ENCODE data around the gene KIF18B.

The KIF18B gene

DNA sequence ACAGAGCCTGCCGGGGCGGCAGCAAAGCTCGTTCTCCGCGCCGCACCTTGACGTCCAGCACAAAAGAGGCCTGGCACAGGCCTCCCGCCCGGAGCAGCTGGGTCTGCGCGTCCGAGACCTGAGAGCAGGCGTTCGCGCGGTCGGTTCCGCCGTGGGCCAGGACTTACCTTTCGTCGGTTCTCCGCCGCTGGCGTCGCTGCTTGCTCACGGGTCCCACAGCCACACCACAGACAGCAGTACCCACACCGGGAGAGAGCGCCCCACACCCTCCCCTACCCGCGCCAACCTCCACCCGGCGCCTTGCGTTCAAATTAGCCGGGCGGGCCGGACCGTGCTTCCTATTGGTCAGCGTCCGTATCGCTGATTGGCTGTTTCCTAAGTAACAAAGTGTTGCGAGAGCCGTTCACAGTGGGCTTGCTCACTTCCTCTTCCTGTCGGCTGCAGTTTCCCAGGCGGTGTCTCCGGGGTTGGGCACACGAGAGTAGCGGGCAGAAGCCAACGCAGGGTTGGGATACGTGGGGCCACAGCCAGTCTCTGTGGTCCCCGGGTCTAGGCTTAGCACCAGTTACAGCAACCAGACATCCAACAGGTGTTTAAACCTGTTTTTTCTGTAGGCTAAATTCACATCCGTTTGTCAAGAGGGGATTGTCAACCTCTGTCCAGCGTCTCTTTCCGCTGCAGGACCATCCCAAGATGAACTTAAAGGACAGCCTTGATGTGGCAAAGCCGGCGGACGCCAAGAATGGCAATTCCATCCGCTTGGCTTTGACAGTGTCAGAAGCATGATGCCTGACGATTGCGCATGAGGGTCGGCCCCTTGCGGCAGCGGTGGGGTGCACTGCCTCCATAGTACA is at the start of gene KIF18B:
Gene KIF18B, minus strand, starts transcription at position 313 of the 854 bp plus-strand sequence. CDS start 11,429 bp downstream, outside the sequence.
- peak; percentile 19 to 94 (median 74) for DNase-seq

DNA sequence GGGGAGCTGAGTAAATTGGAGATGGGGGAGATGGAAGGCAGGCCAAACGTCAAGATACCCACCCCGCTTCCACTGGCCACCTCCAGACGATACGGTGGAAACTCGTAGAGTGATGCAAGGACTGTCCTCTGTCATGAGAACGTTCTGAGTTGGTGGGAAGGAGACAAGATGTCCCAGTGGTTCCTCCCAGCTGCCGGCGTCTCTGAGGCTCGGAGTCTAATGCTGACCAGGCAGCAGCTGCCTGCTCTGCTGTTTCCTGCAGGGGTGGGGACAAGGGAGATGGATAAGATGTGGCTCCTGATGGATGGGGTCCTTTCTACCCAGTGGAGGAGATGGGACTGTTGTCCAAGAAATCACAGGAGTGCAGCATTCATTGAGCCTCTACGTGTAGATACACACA is 48.7 kb upstream of the KIF18B start:
- DNase-seq: no peak

DNA sequence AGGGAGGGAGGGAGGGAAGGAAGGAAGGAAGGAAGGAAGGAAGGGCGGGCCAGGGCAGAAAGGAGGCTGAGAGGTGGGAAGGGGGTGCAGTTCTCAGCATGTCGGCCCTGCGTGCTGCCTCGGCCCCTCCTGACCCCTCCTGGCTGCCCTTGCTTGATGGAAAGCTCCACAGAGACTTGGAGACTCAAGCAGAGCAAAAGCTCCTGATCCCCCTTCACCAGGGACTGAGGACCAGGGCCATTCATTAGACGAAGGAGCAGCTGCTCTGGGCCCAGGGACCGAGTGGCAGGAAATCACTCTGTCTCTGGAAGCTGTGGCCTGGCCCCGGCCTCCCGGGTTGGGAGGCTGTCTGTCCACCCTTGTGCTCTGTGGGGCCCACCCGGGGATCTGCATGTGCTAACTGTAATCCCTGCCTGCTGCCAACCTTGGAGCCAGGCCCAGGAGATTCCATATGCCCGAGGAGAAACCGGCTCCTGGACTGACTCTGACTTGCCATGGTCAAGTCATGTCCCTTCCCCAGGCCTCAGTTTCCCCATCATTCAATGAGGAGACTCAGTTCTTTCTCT is 47.9 kb upstream of the KIF18B start:
- no peak for DNase-seq

DNA sequence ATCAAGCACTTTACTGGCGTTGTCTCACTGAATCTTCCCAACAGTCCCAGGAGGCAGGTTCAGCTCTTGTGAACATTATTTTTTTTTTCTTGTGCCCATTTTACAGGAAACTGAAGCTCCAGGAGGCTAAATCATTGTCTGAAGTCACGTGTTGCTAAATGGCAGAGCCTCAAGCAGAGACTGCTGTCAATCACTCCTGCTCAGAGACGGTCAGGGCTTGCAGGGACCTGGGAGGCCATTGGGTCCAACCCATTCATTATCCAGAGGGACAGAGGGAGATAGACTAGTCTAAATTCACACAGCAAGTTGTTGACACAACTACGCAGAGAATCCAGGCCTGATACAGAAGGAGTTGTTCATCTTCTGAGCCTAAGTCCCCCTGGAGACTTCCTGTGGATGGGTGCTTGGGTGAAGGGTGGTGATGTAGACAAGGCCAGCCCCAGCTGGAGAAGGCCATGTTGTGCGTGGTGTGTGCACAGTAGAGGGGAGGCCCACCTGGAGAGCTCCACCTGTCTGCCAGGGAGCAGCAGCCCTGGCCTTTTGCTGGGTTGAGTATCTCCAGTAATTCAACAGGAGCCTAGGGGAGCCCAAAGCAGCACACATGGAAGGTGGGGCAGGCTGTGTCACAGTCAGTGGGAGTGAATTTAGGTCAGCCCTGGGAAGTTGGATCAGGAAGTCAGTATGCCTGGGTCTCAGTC is 44.8 kb upstream of the KIF18B start:
- no peak for DNase-seq

DNA sequence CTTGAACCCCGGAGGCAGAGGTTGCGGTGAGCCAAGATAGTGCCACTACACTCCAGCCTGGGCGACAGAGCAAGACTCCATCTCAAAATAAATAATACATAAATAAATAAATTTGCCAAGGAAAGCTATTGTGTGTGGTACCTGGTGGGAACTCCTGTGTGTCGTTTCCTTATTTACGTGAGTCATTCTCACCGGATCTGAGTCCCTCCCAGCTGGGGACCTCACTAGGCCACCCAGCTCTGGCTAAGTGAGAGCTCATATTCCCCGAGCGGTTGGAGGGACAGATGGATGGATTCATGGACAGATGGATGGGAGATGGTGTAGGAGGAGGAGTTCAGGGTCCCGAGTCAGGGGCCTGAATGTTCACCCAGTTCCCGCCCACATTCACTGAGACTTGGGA is 43.4 kb upstream of the KIF18B start:
- no peak for DNase-seq

DNA sequence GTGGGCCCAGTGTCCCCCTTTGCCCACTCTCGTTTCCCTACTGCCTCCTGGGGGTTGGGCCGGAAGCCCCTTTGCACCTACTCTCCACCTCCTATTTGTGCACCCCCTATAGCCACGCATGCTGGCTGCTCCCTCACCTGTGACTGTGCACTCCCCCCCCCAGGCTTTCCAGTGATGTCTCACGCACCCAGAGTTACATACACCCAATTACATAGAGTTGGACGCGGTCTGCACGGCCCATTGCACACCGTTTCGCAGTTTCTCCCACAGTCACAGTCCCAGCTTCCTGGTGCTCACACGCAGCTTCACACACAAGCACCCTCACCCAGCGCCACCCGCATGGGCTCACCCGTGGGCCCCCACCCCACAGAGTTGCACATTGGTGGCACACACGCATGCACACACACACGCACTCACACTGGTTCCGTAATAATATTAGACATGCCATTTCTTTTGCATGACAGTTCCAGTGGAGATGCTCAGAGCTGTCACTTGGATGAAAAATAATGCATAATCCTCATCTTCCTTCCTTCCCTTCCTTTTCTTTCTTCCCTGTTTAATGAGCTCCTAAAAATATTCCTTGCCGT is 42.1 kb upstream of the KIF18B start:
- DNase-seq: no peak

DNA sequence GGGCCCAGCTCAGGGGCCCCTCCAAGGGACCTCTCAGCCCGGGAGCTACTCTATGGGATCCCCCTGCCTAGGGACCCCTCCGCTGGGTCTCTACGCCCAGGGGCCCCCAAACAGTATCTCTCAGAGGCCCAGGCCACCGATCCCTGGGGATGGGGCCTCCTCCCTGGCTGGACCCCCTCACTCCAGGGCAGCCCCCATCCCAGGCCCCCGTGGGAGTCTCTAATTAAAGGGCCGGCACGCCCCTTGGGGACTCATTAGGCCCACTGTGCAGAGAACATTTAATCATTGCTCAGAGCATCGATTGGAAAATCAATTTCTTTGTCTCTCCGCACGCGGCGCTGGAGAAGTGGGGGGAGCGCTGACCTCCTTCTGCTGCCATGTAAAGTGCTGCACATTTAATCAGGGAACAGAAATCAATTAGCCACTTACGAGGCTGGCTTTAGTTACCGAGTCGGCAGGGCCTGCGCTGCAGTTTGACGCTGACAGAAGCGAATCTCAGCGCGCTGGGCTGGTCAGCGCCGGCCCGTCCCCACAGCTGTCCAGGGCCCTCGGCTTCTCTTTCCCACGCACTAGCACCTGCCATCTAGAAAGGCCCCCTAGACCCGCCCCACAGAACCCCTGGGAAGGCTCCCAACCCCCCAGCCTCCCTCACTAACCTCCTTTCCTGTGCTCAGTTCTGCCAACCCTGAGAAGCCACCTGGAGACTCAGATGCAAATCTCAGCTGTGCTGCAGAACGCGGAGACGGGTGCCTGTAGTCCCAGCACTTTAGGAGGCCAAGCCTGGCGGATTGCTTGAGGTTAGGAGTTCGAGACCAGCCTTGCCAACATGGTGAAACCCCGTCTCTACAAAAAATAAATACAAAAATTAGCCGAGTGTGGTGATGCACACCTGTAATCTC is 40.7 kb upstream of the KIF18B start:
- no peak for DNase-seq

DNA sequence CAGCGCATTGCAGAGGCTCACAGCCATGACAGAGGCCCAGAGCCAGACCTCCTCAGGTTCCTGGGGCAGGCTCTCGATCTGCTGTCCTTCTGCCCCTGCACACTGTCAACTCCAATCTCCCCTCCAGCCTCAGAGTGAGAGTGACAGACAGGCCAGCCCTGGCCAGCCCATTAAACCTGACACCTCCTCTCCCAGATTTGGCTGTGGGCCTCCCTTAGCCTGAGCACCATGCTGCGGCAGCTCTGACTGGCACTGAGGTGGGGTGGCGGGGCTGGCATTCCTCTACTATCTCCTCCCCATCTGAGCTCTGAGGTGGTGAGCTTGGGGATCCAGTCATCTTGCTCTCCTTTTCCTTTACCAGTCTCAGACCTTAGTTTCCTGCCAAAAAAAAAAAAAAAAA is 36.0 kb upstream of the KIF18B start:
- DNase-seq: no peak

DNA sequence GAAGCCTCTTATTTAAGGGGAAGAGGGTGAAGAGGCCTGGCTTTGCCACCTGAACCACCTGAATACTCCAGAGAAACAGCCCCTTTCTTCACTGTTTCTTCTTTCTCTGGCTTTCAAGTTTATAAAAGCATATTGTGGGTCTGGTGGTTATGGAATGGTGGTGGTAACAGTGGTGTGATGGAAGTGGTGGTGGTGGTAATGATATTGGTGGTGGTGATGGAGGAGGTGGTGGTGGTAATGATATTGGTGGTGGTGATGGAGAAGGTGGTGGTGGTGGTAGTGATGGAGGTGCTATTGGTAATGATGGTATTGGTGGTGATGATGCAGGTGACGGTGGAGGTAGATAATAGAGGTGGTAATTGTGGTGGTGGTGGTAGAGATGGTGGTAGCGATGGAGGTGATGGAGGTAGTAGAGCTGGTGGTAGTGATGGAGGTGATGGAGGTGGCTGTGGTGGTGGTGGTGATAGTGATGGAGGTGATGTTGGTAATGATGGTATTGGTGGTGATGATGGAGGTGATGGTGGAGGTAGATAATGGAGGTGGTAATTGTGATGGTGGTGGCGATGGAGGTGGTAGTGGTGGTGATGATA is 34.6 kb upstream of the KIF18B start:
- DNase-seq: no peak

DNA sequence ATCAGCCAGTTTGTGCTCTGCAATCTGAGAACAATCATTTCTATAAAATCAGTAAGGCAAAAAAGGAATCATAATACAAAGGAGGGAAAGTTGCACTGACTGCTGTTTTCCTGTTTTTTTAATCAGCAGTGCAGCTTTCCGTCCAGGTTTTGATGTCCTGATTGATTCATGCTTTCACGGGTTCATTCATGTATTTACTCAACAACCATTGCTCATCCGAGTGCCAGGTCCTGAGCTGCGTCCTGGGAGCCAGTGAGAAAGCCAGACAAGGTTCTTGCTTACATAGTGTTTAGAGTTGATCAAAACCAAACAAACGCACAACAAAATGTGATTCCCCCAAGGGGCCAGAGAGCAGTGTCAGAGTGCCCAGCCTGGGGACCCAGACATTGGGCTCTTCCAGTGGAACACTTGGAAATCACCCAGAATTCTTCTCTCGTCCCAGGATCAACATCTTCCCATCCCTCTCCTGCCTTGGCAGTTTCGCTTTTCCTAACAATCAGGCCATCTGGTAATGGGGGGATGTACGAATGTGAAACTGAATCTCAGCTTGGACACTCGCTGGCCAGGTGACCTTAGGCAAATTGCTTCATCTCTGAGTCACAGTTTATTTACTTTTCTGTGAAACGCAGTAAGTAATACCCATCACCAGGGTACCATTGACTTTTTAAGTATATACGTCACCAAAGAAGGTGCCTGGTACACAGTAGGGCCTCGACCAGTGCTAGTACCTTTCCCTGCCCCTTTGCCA is 33.8 kb upstream of the KIF18B start:
- no peak for DNase-seq

DNA sequence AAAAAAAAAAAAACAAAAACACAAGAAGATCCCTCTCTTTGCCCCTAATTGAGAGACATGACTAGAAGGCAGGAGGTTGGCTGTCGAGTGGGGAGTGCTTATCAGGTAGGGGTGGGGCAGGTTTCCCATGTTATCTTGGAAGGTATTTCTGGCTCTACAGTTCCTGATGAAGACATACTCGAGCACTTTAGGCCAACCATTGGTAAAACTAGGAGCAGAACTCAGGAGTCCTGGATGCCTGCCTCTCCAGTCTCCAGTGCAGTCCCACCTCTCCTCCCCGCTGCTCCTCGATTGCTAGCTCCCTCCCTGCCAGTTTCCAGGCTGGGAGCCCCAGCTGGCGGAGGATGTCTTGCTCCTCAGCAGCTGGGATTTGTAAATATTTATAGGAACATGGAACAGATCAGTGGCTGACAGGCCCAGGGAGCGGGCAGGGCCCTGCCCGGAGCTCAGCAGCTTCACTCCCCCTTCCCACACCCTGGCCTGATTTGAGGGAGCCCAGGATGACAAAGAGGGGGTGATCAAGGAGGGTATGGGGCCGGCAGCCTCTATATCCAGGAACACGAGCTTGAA is 31.9 kb upstream of the KIF18B start:
- DNase-seq: peak in 2 of 56 donors; percentile 3 to 6

DNA sequence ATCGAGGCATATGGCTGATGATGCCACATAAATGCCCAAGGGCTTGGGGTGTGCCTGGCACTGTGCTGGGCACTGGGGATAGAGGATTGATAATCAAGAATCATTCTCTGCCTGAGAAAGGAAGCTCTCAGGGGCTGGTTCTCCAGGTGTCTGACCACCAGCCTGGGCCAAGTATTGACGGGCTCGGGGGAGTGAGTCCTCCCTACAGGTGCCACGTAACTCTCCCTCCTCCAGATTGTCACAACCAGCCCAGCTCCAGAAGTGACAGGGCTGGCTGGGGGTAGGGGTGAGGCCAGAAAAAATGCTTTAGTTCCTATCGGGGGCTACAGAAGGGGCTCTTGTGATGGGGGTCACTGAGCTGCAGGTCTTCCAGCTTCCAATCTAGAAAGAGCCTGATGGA is 31.2 kb upstream of the KIF18B start:
- no peak for DNase-seq

DNA sequence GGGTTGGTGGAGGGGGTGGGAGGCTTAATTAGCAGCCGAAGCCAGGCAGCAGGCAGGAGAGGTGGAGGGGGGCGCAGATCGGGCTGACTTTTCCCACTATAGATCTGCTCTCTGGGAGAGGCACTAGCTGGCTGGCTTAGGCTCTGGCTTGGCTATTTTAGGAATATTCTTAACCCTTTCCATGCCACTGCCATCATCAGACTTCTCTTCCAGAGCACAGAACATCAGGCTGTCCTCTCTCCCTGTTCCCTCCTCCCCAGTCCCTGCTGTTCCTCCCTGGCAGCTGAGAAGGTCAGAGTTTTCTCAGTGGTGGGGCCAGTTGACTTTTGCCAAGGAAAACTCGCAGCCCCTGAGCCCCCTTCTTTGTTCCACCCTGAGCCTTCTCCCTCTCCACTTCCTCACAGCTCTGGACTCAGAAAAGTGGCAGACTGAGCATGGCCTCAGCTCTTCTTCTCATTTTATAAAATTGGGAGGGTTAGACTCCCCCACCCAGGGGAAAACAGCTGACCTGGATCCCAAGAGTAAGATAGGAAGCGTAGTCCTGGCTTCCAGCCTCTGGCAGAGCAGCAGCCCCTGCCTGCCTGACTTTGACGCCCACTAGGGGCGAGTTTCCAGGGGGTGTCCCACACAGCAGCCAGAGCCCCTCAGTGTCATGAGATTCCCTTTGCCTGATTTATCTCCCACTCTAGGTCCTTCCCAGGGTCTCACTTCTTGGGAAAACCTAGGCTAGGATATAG is 30.4 kb upstream of the KIF18B start:
- no peak for DNase-seq

DNA sequence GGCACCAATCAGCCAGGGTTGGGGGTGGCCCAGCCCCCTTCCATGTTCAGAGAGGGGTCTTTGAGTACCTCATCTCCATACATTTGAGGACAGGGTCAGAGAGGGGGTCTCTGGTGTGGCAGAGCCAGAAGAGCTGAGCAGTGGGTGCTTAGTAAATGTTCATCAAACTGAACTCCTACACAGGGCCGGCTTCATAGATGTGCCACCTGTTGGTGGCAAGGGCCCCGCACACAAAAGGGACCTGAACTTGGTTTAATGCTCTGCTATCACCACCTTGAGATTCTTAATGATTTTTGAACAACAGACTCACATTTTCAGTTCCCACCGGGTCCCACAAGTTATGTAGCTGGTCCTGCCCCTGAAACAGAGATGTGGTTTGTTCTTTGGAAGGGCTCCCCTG is 29.5 kb upstream of the KIF18B start:
- no peak for DNase-seq

DNA sequence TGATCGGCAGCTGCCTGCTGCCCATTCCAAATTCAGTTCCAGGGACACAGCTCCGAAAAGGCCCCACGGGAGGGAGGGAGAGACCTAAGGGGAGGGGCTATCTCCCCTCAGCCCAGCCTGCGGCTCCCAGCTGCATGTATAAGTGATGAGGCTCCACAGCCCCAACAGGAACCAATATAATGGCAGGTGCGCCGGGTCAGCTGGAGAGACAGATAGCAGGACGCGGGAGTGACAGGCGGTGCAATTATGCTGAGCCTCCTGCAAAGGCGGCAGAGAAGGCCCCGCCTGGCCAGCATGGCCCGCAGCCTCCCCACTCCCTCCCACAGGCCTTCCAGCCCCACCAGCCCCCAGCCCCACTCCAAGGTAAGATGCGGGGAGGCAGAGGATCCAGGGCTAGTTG is 28.6 kb upstream of the KIF18B start:
- no peak for DNase-seq

DNA sequence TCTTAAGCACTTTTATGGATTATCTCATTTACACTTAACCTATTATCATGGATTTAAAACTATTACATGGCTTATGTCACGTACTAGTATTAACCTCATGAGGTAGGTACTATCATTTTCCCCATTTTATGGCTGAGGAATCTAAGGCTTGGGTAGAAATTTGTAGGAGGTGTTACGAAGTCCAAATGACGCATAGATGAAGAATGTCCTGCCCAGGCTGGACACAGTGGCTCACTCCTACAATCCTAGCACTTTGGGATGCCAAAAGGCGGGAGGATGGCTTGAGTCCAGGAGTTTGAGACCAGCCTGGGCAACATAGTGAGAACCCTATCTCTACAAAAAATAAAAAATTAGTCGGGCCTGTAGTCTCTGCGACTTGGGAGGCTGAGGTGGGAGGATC is 25.4 kb upstream of the KIF18B start:
- no peak for DNase-seq

DNA sequence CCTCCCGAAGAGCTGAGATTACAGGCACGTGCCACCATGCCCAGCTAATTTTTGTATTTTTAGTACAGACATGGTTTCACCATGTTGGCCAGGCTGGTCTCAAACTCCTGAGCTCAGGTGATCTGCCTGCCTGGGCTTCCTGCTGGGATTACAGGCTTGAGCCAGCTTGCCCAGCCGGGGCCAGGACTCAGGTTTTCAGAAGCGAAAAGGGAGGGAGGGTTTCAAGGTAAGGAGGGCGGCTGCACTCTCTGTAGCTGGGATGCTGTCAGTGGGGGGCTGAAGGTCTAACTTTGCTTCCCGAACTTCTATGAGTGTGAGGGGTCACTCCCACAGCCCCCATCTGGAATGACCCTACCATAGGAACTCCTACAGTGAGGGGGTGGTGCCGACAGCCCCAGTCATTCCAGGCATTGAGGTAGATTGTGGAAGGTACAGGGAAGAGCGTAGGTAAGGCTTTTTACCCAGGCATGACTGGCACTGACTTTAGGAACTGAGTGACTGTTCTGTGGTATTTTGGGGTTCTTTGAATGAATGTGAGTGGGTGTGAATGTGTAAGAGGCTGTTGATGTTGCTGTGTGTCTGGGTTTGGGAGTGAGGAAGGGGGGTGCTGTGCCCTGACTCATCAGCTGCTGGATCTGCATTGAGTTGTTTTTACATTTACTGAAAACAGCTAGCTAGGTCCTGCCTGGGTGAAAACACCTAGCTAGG is 24.4 kb upstream of the KIF18B start:
- DNase-seq: peak in 6 of 56 donors; percentile 4 to 30 (median 14)

DNA sequence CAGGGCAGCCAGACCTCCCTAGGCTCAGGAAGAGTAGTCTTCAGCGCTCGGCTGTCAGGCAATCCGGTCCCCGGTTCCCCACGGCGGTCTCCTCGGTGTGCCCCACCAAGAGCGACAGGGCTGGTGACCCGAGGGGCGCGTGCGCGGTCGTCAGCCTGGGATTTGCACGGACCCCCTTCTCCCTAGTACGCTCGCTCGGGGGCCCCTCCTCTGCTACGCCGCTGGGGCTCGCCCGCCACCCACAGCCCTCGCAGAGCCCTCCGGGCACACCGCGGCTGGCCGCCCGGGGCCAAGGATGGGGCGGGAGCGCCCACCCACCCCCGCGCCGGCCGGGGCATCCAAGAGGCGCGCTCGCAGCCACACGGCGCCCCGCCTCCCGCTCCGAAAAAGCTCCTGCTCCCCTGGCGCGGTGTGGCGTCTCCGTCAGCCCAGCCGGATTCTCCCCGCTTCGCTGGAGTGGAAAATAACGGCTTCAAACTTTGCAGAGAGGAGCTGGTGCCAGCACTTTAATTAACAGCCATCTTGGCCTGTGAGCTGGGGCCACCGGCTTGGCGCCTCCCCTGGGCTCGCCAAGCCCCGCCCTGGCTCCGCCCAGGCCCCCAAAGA is 22.7 kb upstream of the KIF18B start:
- peak in 30 of 56 donors; percentile 5 to 65 (median 32) for DNase-seq

All from amygdala (tissue), 56 donors.